H4 (cell line): ENCODE data around the gene NT5C. TPM values are rescaled to one million over a fixed set of nuclear protein-coding genes. Genes with fewer than 3 reads are reported as not detected.

ENCODE experiments used
- DNase-seq: peaks from one replicate; pipeline ENCODE4 v3.0.0-alpha.2; 2015; ENCODE audit warnings: low spot score
- total RNA-seq: library from RNA; depleted of rRNA; stranded (reverse); fragments of >200 nt; shearing (Covaris generic); gene quantifications from 2 replicates; pipeline ENCODE4 v1.2.3, GENCODE V29; 2014

Gene NT5C
- total RNA-seq, 1 experiment from 2014 or later = 122 TPM

- DNase-seq = no peak
These were observed 14.8 kb downstream of the NT5C start for GRCh38 chr17:75116737-75117136.

- no peak for DNase-seq
These were observed 16.0 kb downstream of the NT5C start for GRCh38 chr17:75115555-75115954.

- DNase-seq = no peak
These were observed 16.8 kb downstream of the NT5C start for GRCh38 chr17:75114552-75115314.

- DNase-seq = peak; percentile 84
These were observed 17.6 kb downstream of the NT5C start for GRCh38 chr17:75113798-75114551.

- DNase-seq = no peak
These were observed 19.7 kb downstream of the NT5C start for GRCh38 chr17:75111777-75112335.

GRCh38 chr17:75110234-75110937 lies 21.2 kb downstream of the NT5C start:
- DNase-seq = no peak

GRCh38 chr17:75109407-75110233 lies 21.9 kb downstream of the NT5C start, which contains the start of gene ARMC7:
Gene ARMC7, plus strand, starts transcription at chr17:75109969. Its CDS starts 320 bp downstream, at chr17:75110289.
- peak; percentile 69 for DNase-seq

- DNase-seq = no peak
These were observed 22.5 kb downstream of the NT5C start for GRCh38 chr17:75109046-75109406.

- DNase-seq = no peak
These were observed 23.3 kb downstream of the NT5C start for GRCh38 chr17:75108193-75108592.

GRCh38 chr17:75105126-75106080 lies 26.1 kb downstream of the NT5C start:
- peak; percentile 55 for DNase-seq

GRCh38 chr17:75103601-75104554 lies 27.7 kb downstream of the NT5C start:
- DNase-seq = no peak

GRCh38 chr17:75102385-75102821 lies 29.1 kb downstream of the NT5C start:
- no peak for DNase-seq

GRCh38 chr17:75099881-75100595 lies 31.5 kb downstream of the NT5C start:
- no peak for DNase-seq

GRCh38 chr17:75098861-75099260 lies 32.7 kb downstream of the NT5C start:
- DNase-seq = no peak

- DNase-seq = no peak
These were observed 33.7 kb downstream of the NT5C start for GRCh38 chr17:75097865-75098264.

- peak; percentile 93 for DNase-seq
These were observed 35.4 kb downstream of the NT5C start for GRCh38 chr17:75096082-75096625.

GRCh38 chr17:75094871-75095399 lies 36.6 kb downstream of the NT5C start:
- DNase-seq = no peak
